Activated T-cell treated with anti-CD3 and anti-CD28 coated beads, Interleukin-2, amount 50 U/mL, for 48 hours (primary cell): ENCODE results near the gene GFM1.

Experiments
- DNase-seq, 2 experiments: peaks; one replicate each; pipeline ENCODE4 v3.0.0-alpha.2; 2020

Gene GFM1

DNA sequence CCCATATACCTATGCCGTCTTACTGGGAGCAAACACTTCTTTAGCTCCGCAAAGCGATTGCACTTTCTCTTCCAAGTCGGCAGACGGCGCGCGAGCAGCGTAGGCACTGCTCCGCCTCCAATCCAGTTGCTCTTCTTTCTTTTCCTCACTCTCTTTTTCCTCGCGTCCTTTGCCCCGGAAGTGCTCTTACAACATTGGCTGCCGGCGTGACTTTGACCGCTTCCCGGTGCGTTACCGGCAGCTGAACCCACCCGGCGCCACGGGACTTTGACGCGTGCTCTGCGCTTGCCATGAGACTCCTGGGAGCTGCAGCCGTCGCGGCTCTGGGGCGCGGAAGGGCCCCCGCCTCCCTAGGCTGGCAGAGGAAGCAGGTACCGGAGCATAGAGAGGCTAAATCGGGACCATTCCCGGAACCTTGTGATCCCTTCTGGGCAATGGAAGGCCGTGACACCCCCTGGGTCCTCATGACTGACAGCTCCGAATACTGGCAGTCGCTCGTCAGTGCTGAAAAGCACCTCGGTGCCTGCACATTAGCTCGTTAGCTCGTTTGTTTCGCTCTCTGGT lies at the start of gene GFM1:
Gene GFM1, plus strand, starts transcription at position 183 of the 564 bp plus-strand sequence. Its CDS starts 108 bp downstream, at position 291.
- peak; percentile 87 to 90 for DNase-seq

DNA sequence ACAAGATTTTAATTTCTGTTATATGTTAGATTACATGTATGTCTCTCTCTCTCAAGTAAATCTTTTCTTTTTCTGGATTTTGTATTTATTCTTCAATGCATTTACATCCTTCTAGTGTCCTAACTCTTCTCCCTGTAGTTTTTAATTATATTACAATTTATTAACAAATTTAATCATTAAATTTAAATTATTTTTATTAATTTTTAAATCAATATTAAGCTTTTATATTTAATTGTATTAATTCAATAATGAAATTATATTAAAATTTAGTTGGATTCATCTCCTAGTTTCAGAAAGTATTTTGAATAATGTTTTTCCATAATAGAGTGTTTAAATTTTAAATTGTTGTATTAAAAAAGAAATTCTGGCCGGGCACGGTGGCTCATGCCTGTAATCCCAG lies 43.5 kb upstream of the GFM1 start:
- no peak for DNase-seq

DNA sequence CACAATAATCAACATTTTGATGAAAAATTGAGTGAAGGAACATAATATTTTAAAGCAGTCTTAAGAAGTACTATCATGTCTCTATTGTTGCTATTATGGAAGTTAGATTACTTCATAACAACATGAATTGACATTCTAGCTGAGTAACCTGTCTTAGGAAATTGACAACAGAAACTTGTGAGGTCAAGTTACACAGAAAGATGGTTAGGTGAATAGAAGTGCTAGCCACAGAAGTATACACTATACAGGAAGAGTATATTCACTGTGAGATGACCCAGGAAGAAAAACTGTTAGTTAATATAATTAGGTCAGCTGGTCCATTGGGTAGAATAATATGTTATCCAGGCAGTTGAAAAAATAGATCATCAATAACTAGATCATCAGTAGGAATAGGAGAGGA lies 42.1 kb upstream of the GFM1 start:
- DNase-seq: no peak

DNA sequence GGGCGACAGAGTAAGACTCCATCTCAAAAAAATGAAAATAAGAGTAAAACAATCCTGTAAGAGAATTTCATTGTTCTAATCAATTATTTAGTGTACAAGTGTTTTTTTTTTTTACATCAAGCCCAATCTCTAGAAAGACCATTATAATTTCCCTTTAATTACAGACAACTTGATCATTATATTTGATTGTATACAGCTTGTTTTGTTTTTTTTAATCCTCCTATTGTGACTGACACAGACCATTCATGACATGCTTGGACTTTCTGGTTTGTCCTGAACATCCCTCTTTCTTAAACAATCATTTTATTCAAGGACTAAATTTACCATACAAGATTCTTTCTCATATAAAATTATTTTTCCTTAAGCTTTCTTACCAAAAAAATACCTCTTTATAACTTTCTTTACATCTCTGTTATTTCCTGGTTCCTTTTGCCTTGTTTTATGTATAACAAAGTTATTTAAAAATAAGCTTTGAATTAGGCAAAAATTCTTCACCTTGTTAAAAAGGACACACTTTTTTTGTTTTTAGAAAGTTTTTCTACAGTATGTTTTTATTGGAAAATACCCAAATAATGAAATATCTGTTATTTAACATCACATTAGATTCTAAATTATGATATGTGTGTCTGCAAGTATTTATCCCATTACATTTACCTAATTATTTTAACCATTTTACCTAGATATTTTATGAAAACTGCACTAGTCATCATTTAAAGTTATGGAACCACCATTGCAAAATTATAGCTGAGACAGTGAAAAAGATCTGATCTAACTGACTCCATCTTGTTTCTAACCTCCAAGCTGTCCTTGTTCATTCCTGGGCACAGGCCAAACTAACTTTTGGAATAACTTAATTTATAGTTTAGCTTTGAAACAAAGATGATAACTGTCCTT lies 26.1 kb upstream of the GFM1 start:
- DNase-seq: no peak

DNA sequence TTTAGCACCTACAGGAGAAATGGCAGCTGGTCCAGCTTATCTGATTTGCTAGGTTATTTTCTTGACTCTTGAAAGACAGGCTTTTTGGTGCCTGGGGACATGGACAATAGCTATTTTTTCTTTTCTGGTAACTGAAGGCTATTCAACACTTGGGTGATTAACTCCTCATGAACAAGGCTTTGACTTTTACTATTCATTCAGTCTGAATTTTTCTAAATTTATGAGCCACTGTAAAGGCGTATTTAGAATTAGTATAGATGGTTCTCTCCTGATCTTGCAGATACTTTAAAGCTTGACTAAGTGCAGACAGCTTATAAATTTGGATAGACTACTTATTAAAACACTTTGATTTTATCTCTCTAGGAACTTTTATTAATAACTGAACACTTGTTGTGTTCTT lies 18.4 kb upstream of the GFM1 start:
- no peak for DNase-seq

DNA sequence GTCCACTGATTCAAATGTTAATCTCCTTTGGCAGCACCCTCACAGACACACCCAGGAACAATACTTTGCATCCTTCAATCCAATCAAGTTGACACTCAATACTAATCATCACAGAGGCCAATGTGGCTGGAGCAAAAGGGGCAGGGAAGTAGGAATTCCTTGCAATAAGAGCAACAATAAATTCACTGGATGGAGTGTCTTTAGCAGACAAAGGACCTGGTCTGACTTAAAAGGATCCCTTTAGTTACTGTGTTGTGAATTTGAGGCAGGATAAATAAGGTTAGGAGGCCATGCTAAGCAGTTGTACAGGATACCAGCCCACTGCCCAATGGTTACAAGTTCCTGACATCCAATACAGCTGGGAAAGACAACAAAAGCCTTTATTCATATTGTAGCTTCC lies 12.3 kb upstream of the GFM1 start:
- DNase-seq: no peak

DNA sequence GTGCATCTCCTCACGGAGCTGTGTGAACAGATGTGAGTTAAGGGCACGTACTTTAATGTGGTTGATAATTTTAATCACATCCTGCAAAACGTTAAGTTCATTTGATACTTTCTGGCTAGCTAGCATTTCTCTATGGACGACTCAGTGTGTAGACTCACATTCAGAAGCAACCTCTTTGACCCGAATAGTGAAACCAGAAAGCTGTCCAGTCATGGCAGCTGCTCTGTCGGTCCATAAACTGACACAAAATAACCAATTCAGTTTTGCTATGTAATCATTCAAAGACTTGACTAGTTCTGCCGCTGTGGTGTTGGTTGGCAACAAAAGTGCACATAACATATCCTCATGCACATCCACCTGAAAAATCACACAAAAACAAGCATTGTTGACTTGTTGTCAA lies 3.7 kb upstream of the GFM1 start:
- DNase-seq: no peak

DNA sequence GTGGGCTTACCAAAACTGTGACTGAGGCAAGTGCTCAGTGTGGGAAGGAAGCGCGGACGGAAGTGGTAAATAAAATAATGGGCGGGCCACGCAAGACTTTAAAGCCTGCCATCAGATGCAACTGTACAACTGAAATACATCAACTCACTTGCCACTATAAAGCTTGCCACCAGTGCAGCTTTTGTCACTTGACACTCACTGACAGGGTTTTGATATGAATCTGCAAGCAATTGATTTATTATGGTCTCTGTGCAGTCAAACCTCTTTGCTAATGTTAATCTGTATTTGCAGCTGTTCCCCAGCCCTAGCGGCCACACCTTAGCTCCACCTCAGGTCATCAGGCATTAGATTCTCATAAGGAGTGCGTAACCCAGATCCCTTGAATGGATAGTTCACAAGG lies 2.3 kb upstream of the GFM1 start:
- DNase-seq: no peak

DNA sequence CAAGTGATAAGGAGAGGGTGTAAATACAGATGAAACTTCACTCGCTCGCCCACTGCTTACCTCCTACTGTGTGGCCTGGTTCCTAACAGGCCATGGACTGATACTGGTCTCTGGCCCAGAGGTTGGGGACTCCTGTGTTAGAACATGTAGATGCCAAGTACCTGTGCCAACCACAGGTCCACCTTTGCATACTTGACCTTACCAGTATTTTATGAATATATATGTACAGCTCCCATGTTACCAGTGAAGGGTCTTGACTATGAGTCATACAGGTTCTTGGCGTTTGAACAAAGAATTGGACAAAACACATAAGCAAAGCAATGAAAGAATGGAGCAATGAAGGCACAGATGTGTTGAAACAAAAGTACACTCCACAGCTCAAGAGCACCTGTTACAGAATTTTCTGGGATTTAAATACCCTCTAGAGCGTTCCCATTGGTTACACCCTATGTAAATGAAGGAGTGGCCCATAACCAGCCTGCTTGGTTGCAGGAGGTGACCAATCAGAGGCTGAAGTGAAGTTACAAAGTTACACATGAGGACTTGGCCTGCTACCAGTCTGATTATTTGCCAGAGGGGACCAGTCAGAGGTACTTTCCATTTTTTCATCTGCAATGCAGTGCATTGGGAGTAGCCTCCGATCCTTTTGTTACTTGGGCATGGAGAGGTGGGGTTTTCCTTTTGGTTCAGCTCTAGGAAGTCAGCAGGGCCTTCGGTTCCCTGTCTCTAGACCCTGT lies 1.7 kb upstream of the GFM1 start:
- no peak for DNase-seq

DNA sequence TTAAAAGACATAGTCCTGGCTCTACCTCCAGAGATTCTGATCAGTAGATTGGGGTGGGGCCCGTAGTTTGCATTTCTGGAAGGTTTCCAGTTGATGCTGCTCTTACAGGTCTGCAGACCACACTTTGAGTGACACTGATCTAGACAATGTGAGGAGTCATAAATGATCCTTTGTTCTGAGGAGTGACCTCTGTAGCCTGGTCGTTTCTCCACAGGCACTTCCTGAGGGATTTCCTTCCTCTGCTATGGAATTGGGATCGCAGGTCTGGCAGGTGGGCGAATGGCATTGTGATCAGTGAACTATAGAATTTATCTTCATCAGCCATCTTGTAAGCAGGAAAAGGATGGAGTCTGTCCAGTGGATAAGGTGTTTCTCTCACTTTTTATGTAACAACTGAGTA lies 5.5 kb downstream of the GFM1 start:
- DNase-seq: no peak

DNA sequence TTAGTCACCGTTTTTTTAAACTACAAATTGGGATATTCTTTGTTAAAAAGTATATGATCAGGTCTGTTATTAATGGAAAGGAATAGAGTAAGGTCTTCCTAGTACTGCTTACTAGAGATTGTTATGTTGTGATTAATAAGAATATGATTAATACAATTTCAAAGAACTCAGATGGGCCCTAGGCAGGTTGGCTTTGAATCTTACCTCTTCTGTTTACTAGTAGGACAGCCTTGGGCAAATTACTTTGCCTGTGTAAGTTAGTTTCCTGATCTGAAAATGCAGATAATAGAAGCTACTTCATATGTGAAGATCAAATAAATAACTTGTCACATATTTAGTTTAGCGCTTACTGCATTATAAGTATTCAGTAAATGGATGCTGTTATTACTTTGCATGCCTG lies 6.9 kb downstream of the GFM1 start:
- no peak for DNase-seq

DNA sequence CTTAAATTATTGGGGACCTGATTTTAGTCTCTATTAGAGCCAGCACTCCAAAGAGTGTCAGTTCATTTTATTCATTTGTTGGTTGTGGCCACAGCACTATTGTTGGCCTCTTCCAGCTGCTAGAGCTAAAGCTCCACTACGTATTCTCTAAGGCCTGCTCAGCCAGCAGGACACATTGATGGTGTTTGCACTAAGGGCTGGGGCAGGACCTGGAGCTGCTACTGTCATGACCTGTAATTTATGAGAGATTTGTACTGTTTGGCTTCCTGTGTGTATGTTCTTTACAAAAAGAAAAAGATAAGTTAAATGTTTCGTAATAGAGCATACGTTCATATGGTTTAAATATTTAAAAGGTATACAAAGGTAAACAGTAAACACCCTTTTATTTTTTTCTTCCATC lies 8.1 kb downstream of the GFM1 start:
- no peak for DNase-seq

DNA sequence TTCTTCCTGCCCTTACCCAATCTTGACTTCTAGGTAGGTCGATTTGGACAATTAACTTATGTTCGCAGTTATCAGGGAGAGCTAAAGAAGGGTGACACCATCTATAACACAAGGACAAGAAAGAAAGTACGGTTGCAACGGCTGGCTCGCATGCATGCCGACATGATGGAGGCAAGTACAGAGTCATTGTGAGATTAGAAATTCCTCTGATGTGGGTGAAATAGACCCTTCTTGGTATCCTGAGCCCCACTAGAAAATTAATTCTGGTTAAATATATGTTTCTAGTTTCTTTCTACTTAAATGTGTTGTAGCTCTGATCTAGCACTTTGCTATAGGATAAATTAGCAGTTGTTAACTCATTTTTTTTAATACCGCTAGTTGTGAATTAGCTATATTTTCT lies 14.6 kb downstream of the GFM1 start:
- no peak for DNase-seq

DNA sequence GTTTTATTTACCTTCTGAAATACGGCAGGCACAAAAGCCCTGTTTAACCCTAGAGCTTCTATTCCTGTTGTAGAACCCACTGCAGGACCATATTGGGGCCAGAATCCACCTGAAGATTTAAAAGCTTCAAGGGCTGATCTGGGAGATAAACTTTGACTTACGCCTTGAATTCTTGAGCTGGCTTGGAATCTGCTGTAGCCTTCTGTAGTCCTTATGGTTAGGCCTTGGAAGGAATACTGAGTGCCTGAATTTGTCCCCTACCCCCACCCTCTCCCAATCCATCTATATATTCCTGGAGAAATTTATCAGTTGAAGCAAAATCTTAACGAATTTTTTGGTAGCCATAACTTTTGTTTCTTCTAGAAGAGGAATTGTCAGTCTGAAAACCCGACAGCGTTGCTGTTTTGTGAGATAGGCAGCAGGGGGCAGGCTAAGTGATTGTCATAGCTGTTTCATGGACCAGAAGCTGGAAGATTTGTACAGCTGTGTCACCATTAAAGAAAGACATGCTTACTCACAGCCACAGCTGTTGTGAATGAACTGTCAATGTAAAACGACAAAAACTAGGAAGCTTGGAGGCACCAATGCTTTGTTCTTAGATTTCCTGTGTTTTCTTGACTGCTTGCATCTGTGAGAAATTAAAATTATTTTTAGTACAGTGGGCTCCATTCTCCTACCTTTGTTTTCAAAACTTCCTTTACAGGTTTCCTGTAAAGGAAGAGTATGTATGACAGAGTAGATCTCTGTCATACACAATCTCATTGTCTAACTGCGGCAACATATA lies 15.3 kb downstream of the GFM1 start:
- peak; percentile 49 to 64 for DNase-seq

DNA sequence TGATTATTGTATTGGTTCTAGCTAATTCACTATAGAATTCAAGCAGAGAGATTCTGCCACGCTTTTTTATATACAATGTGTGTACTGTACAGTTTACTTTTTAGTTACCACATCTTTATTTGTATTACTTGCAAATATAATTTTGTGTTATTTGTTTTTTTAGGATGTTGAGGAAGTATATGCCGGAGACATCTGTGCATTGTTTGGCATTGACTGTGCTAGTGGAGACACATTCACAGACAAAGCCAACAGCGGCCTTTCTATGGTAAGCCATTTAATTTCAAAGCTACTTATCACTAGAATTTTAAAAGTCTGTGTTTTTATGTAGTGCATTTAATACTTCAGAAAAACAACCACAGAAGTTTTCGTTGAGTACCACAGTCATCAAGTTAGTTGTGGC lies 16.4 kb downstream of the GFM1 start:
- no peak for DNase-seq

DNA sequence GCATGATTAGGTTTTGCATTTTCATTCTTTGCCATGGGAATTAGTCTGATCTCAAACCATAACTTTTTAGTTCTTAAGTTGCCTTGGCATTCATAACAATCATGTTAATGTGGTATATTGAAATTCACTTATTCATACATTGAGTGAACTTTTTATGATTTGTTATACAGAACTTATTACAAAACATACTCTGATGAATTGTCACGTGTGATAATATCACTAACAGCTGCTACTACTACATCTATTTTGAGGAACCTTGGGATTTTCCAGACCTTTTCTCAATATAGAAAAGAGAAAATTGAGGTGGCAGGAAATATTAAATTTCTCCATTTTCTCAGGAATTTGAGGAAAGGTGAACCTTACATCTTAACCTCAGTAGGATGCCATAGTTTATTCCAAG lies 18.9 kb downstream of the GFM1 start:
- DNase-seq: no peak

DNA sequence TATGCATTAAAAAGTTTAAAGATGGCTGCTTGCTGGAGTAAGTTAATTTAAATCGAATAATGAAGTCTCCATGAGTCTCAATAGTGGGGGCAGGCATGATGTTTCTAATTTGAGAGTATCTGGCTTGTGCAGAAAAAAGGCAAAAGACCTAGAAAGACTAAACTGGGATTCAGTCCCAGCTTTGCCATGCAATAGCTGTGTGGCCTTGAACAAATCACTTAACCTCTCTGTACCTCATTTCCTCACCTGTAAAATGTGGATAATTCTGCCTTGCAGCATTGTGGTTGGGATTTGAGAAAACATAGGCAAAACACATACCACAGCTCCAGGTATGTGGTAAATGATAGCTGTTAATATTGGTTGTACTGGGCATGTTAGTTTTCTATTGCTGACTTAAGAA lies 19.5 kb downstream of the GFM1 start:
- no peak for DNase-seq

DNA sequence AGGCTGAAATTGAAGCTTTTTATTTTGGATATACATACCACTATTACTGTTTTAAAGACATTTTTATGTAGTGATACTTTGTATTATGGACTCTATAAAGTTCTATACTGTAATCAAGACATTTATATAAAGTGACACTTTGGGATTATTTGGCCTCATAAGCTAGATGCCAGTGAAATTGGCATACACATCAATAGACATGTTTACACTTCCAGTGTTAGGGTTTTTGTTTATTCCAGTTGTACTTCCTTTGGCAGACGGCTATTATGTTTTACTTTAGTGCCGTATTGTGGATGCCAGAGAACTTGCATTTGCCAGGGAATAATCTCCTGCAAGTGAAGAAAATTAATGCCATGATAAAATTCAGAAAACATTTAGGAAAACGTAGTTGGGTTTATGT lies 22.1 kb downstream of the GFM1 start:
- DNase-seq: no peak

DNA sequence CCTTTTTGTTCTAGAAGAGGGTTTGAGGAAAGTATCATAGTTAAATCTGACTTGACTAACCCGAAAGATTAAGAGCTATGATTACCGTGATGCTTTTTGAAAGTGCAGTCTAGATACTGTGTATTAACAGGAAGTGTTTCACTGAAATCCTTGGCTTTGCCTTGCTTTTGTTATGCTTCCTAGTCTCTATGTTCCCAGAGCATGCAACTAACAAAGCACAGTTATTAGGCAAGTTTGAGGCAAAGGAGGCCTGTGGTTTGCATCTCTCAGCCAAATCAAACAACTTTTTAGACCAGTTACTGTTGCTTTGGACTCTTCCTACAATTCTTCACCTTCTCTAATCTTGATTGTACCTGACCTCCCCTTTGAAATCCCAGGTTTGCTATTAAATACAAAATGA lies 24.2 kb downstream of the GFM1 start:
- no peak for DNase-seq

DNA sequence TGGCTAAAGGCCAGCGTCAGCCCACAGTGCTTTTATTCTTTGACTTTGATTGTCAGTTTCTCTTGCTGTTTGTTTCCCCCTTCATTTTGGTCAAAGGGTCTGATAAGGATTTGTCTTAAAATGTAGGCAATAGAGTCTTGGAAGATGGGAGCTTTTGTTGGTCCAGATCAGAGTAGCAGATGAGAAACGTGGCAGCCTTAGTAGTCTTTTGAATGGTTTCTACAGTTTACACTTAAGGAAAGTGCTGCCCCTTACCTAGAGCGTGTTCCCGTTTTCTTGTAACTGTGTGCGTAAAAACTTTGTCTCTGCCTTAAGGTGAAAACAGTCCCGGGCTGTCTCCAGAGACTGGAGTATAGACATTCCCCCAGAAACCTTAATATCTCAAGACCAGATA lies 27.5 kb downstream of the GFM1 start:
- DNase-seq: no peak

DNA sequence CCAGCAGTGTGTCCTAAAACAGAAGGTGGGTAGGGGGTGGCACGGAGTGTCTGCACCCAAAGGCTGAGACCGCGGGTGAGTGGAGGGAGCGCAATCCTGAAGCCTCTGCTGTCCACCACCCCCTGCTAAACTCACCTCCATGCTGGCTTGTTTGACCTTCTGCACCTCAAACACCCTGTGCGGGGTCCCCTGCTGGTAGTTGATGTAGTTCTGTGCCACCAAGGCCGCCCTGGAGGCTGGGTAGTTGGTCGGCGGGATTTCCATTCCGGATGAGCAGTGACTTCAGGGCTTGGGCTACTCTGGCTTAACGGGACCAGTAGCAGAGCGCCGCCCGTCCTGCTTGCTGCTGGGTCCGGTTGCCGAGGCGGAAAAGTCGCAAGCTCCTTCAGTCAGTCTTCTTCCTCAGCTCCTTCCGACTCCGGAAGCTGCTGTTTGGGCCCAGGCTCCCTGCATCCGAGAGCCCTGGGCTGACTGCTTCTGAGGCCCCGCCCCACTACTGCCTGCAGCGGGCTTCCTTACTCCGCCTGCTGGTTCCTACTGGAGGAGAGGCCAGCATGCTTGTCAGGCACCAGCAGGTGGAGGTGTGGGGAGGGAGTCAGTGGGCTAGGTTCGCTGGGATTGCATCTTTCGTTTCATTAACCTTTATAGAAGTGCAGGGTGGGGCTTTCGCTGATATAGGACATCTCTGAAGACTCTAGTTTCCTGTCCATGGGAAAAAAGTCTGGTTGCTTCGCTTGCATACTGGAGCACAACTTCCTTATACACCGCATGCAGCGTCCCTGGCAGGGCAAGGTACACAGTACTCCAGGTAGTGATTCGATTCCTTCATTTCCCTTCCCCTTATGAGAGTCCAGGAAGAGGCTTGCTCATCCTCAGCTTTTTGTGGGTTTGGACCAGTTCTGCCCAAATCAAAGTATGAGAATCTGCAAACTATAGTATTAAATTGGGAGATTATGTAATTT lies 28.2 kb downstream of the GFM1 start, which contains the start of gene LXN:
Gene LXN, minus strand, starts transcription at position 434 of the 962 bp plus-strand sequence. Its CDS starts 170 bp downstream, at position 264.
- peak; percentile 82 to 86 for DNase-seq

DNA sequence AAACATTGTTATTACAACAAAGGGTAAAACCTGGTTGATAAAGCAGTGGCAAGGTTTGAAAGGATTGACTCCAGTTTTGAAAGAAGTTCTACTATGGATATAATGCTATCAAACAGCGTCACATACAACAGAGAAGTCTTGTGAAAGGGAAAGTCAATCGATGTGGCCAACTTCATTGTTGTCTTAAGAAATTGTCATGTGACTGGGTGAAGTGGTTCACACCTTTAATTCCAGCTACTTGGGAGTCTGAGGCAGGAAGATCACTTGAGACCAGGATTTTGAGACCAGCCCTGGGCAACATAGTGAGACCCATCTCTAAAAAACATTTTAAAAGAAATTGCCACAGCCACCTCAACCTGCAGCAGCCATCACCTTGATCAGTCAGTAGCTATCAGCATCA lies 34.4 kb downstream of the GFM1 start:
- DNase-seq: no peak
